Measurements from ENCODE around the gene MEIOSIN.
A peak's percentile ranks its signal among the peaks of the same experiment; 100 is the strongest.

MEIOSIN gene

GRCh38 chr19:45717131-45717982, 15.9 kb upstream of the MEIOSIN start (continued):
- TF ChIP-seq ZNF692 (tag by site-specific recombination; IDR thresholded peaks at IDR 0.05) (peak; percentile 79), ZNF311 (tag by site-specific recombination; IDR thresholded peaks at IDR 0.05; ENCODE audit: borderline replicate concordance) (no peak), OVOL3 (tag by site-specific recombination; IDR thresholded peaks at IDR 0.05) (no peak), PRDM2 (tag by site-specific recombination; IDR thresholded peaks at IDR 0.05; ENCODE audit: borderline replicate concordance) (no peak), ZNF580 (tag by site-specific recombination; IDR thresholded peaks at IDR 0.05) (peak; percentile 80), ZNF549 (tag by site-specific recombination; IDR thresholded peaks at IDR 0.05) (no peak), ZNF10 (tag by site-specific recombination; IDR thresholded peaks at IDR 0.05) (peak; percentile 60), ZNF37A (tag by site-specific recombination; IDR thresholded peaks at IDR 0.05) (no peak), ZNF639 (tag by site-specific recombination; IDR thresholded peaks at IDR 0.05) (no peak), ZNF76 (tag by site-specific recombination; IDR thresholded peaks at IDR 0.05; ENCODE audit: borderline replicate concordance, low read depth) (peak; percentile 87), ZBTB21 (tag by site-specific recombination; IDR thresholded peaks at IDR 0.05) (0 out of 2 replicates have a peak, but pooled peaks have one; percentile 9), ZNF624 (tag by site-specific recombination; IDR thresholded peaks at IDR 0.05) (no peak), KLF7 (tag by site-specific recombination; IDR thresholded peaks at IDR 0.05; ENCODE audit: borderline replicate concordance) (peak; percentile 61; the same call in 1 of the 2 replicates), ZNF366 (tag by site-specific recombination; conservative IDR thresholded peaks at IDR 0.05) (peak; percentile 92), BCL11A (tag by site-specific recombination; IDR thresholded peaks at IDR 0.05; ENCODE audit: low read depth) (peak; percentile 86), ZBTB44 (tag by site-specific recombination; IDR thresholded peaks at IDR 0.05) (no peak), ZNF670 (tag by site-specific recombination; IDR thresholded peaks at IDR 0.05; ENCODE audit: low read depth) (no peak), HOXA7 (CRISPR knock-in tag; IDR thresholded peaks at IDR 0.05; ENCODE audit: borderline replicate concordance) (no peak), ZNF248 (tag by site-specific recombination; IDR thresholded peaks at IDR 0.05) (no peak), SALL2 (tag by site-specific recombination; IDR thresholded peaks at IDR 0.05; ENCODE audit: borderline replicate concordance) (no peak), ZNF548 (tag by site-specific recombination; IDR thresholded peaks at IDR 0.05) (no peak), KLF1 (tag by site-specific recombination; IDR thresholded peaks at IDR 0.05) (peak; percentile 67; the same call in 1 of the 2 replicates), ZNF148 (tag by site-specific recombination; IDR thresholded peaks at IDR 0.05; ENCODE audit: borderline replicate concordance) (no peak), ZNF514 (tag by site-specific recombination; IDR thresholded peaks at IDR 0.05) (no peak)
